ENCODE results near the gene BCORL1.

BCORL1 gene

DNA sequence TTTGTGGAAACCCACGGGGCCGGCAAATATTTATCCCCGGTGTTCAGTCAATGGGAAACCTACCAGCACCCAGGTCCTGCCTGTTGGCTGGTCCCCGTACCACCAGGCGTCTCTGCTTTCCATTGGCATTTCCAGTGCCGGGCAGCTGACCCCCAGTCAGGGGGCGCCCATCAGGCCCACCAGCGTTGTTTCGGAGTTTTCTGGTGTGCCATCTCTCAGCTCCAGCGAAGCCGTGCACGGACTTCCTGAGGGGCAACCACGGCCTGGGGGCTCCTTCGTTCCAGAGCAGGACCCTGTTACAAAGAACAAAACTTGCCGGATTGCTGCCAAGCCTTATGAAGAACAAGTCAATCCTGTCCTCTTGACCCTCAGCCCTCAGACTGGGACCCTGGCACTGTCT is 32.7 kb downstream of the BCORL1 start:
- no peak for DNase-seq

DNA sequence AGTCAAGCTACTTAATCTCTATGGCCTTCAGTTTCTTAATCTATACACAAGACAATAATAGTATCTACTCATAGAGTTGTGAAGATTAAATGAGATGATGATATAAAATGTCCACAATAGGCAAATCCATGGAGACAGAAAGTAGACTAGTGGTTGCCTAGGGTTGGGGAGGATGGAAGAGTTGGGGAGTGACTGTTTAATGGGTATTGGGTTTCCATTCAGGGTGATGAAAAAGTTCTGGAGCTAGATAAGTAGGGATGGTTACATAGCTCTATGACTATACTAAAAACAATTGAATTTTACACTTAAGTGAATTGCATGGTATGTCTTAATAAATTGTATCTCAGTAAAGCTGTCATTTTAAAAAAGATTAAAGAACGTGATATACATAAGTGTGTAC is 35.7 kb downstream of the BCORL1 start:
- DNase-seq = no peak

DNA sequence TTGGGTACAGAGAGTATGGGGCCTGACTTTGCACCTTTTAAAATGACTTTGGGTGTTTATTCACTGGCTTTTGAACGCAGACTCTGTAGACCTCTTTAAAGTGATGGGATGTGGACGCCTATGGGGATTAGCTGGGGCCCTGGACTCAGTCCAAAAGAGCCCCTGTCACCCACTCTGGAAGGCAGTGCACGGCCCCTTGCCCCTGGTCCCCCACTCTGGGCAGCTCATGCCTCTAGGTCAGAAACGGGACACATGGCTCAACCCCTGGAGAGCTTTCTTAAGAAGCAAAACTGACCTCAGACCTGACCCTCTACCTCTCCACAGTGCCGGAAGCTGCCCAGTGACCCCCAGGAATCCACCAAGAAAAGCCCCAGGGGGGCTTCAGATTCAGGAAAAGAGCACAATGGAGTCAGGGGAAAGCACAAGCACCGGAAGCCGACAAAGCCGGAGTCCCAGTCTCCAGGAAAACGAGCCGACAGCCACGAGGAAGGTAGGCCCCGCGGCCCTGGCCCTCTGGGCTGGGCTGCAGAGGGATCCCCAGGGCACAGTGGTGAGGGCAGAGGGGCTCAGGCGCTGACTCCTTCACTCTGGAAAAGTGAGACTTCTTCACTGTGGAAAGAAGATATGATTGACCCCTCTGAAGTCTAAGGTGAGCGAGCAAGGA is 38.4 kb downstream of the BCORL1 start:
- no peak for DNase-seq

DNA sequence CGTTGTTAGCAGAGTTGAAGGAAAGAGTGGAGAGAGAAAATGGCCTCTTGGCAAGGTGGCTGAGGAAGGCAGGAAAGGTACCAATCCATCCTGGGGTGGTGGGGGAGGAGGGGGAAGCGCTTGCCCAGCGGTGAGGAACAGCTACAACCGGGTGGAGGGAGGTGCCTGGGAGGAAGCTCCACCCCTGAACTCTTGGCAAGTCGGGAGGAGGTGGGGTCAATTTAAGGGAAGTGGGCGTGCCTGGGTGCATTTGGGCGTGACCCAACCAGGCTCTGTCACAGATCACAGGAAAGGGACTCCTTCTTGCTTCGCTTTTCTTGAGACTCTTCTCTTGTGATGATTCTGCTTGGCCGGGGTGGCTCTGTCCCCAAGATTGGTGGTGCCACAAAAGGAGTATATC is 41.7 kb downstream of the BCORL1 start:
- no peak for DNase-seq

DNA sequence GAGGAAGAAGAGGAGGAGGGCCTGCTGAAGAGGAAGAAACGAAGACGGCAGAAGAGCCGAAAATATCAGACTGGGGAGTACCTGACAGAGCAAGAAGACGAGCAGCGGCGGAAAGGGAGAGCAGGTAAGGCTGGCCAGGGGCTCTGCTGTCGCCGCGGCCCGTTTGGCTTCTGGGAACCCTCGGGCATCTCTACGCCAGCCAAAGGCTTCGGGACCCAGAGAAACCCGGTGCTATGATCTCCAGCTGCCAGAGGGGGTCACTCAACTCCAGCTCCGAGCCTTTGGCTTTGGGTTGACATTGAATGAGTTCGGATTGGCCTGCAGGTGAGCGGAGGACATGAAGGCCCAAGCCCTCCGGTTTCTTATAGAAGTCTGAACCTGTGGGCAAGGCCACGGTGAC is 42.8 kb downstream of the BCORL1 start:
- DNase-seq = no peak

DNA sequence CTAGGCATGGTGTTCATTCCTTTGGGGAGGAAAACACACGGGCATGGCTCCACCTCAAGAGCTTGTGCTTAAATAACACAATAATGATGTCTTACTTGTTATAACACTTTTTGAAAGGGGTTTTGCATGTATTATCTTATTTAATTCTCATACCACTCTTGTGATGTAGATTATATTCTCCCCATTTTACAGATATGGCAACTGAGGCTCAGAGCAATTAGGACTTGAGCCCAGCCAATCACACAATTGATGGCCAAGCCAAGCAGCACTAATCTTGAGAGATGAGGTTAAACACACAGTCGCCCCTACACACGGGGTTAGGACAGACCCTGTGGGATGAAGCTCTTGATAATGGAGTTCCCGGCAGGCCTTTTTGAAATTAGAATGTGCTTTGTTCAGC is 45.1 kb downstream of the BCORL1 start:
- DNase-seq = no peak

DNA sequence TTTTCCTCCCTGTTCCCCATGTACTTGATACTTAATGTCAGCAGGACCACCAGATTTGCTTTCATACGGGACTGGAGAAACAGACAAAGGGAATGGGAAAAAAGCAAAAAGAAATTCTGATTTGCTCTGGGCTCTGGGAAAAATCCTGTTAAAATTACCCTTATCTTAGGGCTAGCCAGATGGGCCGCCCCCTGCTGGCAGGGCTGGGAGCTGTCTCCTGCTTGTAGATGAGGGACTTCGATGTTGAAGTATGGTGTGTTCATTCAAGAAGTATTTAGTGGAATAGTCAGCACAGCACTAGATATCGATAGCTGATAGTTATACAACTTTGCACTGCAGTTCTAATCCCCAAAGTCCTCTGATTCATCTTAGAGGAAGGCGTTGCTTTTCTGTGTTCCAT is 45.8 kb downstream of the BCORL1 start:
- no peak for DNase-seq

DNA sequence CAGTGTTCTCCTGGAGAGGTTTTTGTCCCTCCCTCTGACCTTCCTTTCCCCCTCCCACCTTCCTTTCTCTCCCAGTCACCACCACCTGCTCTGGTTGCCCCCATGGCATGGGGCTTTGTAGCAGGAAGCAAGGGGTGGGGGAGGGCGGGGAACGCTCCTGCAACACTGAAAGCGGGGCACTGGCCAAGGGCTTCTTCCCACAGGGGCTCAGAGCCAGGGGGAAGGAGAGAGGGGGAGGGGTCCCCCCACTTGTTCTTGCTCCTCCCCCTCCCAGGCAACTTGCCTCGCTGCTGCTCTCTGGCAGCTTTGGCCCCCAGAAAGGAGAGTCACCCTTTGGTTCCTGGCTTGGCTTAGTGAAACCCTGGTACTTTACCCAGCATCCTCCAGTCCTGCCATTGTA is 48.4 kb downstream of the BCORL1 start:
- no peak for DNase-seq

DNA sequence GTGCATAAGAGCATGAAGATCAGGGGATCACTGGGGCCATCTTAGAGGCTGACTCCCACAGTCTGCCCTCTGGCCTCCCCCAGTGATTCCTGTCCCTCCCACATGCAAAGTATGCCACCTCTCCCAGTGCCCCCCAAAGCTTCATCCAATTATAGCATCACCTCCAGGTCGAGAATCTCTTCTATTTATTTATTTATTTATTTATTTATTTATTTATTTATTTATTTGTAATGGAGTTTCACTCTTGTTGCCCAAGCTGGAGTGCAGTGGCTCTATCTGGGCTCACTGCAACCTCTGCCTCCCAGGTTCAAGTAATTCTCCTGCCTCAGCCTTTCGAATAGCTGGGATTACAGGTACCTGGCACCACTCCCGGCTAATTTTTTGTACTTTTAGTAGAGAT is 50.1 kb downstream of the BCORL1 start:
- DNase-seq = no peak

DNA sequence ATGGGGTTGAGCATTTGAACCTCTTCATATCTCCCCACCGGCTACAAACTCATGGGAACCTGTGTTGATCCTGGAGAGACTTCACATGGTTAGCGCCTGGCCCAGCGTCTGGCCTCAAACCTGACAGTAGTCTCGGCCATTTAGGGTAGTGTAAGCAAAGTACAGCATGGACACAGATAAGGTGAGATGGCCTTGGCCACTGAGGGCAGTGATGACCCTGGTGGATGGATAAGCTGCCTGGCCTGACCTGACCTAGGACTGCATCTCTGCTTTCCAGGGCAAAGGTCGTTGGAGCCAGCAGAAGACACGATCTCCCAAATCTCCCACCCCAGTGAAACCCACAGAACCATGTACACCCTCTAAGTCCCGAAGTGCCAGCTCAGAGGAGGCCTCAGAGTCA is 51.7 kb downstream of the BCORL1 start:
- no peak for DNase-seq

DNA sequence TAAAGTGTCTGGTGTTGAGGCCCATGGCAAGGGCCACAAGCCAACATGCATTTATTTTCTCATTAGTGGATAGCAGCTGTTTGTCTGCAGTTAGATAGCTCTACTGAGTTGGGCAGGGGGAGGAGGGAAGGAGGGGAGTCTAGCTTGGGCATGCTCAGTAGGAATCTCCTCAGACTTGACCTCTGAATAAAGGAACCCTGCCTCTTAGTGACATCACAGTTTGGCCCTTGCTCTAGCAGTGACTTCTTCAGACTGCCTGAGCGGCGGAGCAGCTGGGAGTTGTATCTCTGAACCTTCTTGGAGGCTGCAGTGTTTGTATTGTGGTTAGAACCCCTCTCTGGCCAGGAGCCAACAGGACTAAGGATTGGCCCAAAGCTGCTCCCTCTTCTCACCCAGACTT is 57.4 kb downstream of the BCORL1 start:
- DNase-seq = no peak

DNA sequence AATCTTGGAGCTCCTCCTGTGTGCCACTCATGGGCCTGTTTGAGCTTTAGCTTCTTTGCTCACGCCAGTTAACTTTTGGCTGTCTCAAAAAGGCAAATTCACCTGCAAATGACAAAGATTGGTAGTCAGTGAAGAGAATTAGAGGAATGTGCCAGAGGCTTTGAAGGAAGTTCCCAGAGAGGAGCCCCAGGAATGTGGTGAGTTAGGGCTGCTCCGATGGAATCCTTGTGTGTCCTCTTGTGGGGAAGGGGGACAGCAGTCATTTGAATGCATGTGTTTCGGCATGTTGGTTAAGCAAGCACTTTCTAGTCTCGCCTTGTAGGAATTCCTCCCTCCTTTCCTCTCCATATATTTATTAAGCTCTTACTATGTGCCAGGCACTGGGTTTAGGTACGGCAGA is 65.0 kb downstream of the BCORL1 start:
- no peak for DNase-seq

DNA sequence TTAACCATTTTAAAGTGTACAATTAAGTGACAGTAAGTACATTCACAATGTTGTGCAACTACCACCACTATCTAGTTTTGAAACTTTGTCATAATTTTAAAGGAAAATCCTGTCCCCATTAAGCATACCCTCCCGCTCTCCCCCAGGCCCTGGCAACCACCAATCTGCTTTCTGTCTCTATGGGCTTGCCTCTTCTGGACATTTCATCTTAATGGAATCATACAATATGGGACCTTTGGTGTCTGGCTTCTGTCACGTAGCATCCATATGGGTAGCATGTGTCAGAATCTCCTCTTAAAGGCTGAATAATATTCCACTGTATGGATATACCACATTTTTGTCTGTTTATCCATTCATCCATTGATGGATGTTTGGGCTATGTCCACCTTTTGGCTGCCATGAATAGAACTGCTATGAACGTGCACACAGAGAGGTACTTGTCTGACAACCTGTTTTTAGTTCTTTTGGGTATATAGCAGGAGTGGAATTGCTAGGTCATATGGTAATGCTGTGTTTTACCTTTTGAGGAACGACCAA is 66.3 kb downstream of the BCORL1 start:
- no peak for DNase-seq

DNA sequence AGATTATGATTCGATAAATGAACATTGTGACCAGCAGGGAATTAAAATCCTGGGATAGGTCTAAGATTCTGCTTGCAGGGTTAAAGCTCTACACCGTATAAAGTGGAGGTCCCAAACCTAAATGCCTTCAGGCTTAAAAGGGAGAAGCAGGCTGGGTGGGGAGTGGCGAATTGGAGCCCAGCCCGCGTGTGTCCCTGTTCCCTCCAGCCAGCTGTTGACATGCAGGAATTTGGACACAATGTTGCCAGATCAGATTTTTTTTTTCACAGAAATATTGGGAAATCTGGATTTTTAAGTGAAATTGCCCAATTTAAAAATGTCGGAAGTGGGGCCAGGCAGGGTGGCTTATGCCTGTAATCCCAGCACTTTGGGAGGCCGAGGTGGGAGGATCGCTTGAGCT is 67.4 kb downstream of the BCORL1 start:
- DNase-seq = no peak

DNA sequence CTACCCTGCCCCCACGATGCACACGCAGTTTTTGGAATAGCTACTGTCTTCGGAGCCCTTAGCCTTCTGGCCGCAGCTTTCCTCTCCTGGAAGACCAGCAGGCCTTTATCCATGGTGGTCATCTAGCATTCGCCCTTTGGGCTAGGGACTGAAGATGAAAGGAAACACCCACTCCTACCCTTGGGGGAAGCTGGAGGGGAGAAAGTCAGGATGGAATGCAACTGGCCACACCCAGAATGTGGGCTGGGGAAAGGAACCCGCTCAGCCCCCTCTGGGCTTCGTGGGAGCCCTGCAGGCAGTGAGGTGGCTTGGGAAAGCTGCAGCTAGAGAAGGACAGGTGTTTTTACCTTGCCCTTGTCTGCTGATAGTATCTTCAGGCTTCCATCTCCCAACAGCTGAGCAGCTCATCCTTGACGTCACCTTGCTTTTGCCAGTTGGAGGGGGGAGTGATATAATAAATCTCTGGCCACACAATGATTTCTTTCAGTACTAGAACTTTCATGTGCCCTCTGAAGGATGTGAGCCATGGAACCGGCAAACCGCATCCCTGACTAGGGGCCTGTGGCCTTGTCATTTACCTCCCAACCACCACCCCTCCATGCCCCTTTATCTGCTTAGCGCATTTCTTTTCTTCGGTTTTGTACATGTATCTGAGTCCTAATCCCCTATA is 68.9 kb downstream of the BCORL1 start:
- no peak for DNase-seq

DNA sequence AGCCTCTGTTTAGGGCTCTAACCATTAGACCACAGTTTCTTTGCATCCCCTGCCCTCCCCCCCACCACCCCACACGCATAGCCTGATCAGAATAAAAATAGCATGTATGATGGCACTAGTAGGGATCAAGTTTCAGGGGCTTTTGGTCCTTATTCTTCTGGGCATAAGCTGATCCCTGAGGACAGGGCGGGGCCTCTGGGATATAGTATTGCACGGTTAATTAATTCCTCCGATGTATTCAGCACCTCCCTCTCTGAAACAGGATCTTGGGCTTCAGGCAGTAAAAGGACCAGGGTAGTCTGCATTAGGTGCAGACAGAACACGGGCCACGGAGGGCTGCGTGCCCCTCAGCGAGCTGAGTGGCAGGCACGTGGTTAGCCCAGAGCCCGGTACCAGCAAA is 70.8 kb downstream of the BCORL1 start:
- no peak for DNase-seq

DNA sequence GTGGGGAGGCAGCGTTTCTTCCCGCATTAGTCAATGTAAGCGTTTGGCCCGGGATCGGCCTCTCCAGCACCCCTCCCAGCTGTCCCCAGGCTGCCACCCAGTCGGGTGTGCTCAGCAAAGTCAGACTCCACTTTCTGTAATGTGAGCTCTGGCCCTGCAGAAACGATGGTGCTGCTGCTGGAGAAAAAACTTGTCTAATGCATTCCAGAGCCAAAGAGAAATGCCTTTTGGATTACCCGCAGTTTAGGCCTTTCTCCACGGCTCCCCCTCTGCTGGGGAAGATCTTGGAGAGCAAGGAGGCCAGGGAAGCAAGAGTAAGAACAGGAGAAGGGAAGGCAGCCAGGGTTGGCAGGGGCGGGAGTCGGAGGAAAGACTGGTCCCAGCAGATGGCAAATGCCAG is 72.7 kb downstream of the BCORL1 start:
- peak; percentile 41 for DNase-seq

DNA sequence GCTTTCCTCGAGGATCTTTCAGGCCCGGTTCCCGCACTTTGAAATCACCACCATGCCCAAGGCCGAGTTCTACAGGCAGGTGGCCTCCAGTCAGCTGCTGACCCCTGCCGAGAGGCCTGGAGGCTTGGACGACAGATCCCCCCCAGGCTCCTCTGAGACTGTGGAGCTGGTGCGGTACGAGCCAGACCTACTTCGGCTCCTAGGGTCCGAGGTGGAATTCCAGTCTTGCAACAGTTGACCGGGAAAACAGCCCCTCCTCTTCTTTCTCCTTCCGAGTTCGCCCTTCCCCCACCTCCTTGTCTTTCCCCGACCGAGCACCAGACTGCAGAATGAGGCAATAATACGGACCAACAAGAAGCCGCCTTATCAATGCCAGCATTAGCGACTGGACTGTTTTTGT is 73.5 kb downstream of the BCORL1 start:
- DNase-seq = no peak

DNA sequence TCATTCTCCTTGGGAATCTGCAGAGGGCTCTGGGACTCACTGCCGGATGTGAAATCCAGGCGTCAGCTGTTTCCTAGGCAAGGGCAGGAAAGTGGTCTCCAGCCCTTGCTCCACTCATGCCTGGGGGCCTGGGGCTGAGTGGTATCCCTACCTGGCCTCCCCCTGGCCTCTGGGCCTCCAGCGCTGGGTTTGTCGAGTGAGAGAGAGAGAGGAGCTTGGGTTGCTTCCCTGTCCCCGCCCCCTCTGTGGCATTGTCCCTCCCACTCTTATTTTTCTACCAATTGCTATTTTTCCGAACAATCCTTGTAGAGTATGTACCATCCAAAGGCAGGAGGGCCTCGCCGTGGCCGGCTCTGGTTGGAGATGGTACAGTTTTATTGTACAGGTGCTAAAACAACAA is 74.8 kb downstream of the BCORL1 start:
- no peak for DNase-seq

DNA sequence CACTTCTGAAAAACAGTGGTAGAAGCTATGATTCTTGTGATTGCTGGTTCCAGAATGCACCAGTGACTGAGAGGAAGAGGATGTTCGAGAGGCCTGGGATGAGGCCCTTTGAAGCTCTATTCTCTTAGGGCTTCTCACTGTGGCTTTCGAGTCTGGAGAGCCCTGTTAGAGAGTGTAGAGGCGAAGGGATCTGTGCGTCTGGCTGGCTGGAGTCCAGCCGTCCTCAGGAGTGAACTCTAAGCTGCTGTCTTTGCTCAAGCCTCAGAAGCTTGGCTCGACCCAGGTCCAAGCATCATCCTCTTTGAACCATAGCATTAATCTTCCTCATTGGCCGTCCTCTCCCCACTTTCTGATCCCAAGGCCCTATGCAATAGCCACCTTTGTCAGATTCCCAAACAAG is 76.2 kb downstream of the BCORL1 start:
- DNase-seq = no peak

DNA sequence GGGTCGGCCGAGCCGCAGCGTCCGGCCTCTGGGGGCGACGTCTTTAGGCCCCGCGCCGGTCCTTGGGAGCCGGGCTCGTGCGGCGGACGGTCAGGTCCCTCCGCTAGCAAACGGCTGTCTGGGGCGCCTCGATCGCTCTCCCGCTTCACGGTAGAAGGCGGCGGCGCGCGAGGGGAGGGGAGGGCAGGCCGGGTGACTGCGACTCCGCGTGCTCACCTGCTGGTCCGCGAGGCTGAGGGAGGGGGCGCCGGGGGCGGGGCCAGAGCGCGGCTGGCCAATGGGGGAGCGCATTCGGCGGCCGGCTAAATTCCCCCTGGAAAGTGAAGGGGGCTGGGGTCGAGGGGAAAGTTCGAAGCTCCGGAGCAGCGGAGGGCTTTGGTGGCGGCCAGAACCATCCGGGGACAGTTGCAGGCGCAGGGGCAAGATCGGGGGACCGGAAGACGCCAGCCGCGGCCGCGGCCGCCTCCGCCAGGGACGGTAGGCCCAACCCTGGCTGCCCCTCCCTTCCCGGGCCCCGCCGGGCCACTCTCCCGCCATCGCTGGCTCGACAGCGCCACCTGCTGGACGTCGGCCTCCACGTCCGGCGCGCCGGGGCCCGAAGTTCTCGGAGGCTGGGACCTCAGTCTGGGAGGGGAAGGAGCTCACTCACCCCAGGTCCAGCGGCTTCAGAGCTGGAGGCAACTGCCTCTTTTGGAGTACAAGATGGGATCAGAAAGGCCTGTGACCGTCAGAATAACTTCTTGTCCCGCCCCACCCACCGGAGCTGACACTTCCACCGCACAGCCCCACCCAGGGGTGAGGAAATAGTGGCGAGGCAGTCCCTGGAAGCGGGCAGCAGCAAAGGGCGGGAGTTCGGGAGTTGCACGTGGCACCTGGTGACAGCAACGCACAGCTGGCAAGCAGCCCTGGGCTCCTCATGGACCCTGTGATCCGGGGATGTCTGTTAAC is 78.0 kb downstream of the BCORL1 start:
- no peak for DNase-seq

DNA sequence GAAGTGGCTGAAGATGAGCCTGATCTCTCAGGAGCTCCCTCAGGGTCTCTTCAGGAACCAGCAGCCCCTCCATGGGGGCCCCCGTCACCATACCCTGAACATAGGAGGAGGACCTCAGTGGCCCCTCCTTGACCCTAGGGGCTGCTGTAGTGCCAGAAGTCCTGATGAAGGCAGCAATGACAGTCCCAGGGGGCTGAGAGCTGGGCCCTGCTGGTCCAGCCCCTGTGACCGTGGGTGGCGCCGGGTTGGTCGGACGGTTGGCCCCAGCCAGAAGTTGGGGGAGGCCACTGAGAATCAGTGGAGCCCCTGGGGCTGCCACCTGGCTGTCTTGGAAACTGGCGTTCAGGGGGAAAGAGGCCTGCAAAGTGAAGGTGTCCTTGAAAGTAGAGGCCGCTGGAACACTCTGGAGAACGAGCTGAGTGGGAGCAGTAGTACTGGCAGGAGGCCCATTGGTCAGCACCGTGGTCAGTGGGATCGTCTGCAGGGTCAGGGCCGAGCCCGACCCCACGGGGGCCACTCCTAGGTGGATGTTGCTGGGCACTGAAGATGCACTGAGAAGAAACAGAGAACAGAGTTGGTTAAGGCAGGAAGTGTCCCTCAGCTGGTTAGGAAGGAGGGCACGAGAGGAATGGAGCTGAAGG is 84.7 kb downstream of the BCORL1 start:
- DNase-seq = no peak
